Islet of Langerhans (tissue), 1 donor: ENCODE results near the gene WWC1.

Experiments
- FAIRE-seq: peaks from one replicate; lab custom pipeline; 2011; peaks lifted over from hg19 to GRCh38; lab: Jason Lieb, UNC

The WWC1 gene

DNA sequence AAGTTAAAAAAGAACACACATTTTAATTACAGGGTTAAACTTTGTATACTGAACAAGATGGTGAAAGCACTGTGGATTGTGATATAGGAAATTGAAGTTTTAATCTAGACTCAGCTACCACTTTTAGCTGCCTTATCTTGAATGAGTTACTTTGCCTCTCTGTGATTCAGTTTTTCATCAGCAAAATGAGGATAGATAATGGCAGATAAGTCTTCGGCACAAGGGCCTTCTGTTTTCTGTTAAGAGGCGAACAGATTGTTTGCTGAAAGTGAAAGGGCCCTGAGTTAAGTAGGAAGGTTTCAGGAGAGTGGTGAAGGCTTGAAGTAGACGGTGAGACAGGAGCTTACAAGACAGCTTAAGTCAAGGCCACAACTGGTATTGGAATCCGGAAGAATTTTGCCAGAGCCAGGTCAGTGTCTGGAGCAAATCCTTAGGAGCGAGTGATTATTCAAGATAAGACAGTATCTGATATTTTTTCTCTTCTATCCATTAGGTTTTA is 202.7 kb downstream of the WWC1 start:
- no peak for FAIRE-seq

DNA sequence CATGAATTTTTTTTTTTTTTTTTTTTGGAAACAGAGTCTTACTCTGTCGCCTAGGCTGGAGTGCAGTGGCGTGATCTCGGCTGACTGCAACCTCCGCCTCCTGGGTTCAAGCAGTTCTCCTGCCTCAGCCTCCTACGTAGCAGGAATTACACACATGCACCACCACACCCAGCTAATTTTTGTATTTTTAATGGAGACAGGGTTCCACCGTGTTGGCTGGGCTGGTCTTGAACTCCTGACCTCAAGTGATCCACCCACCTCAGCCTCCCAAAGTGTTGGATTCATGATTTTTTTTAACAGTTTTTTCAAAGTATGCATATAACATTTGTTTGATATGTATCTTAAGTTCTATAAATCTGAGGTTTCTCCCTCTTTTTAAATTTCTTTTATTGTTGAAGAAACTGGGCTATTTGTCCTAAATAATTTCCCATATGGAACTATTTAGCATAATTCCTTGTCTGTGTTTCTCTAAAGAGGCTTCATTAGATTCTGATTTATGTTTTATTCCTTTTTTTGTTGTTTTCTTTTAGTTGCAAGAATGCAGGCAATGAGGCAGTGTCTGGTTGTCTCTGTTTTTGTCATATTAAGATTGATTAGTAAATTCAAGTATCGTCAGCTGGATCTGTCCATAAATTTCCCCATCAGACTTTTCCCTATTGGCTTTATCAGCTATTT is 211.3 kb downstream of the WWC1 start:
- no peak for FAIRE-seq

DNA sequence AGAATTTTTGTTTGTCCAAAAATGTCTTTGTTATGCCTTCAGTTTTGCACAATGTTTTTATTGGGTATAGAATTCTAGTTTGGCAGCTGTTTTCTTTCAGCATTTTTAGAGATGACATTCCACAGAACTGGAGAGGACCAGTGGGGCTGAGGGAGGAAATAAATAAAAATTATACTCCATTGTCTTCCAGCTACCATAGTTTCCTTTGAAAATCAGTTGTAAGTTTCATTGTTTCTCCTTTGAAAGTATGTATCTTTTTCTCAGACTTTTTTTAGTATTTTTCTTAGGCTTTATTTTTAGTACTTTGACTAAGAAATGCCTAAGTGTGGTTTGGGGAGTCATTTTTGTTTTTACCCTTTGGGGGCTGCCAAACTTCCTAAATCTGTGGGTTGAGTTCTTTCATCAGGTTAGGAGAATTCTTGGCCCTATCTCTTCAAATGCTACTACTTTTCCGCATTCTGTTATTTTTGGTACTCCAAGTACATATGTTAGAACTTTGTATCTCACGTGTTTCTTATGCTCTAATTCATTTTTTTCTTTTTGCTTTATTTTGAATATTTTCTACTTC is 222.5 kb downstream of the WWC1 start:
- no peak for FAIRE-seq
